Calu3 (cell line): ENCODE results near the gene TRIO. TPM values are rescaled to one million over a fixed set of nuclear protein-coding genes. Genes with fewer than 3 reads are reported as not detected.

Source experiments
- BruUV-seq: library from RNA; stranded (reverse); fragments of 400-500 nt; replicated peaks from 2 replicates; lab custom pipeline; 2021; lab: Mats Ljungman, UMichigan
- CTCF ChIA-PET: fragments of 300-600 bp; sonication (Branson Sonifier 250); formaldehyde crosslinking; loops from one replicate; lab custom pipeline; 2022; ENCODE audit warnings: antibody characterized with exemption; lab: Charles Lee
- DNase-seq: peaks from one replicate; pipeline ENCODE4 v3.0.0; 2022
- H3K27ac Mint-ChIP-seq: one replicate; pipeline ENCODE4 v1.8.0; 2022; ENCODE audit warnings: mixed read lengths; ENCODE audit not compliant: unreplicated experiment
- H3K27me3 Mint-ChIP-seq: one replicate; pipeline ENCODE4 v1.8.0; 2022; ENCODE audit warnings: mixed read lengths; ENCODE audit not compliant: unreplicated experiment
- H3K36me3 Mint-ChIP-seq: one replicate; pipeline ENCODE4 v1.8.0; 2022; ENCODE audit warnings: mild to moderate bottlenecking, moderate library complexity, mixed read lengths; ENCODE audit not compliant: insufficient read depth, unreplicated experiment
- H3K4me1 Mint-ChIP-seq: one replicate; pipeline ENCODE4 v1.8.0; 2022; ENCODE audit warnings: mild to moderate bottlenecking, low read depth, mixed read lengths; ENCODE audit not compliant: unreplicated experiment
- H3K4me3 Mint-ChIP-seq: one replicate; pipeline ENCODE4 v1.8.0; 2022; ENCODE audit warnings: mild to moderate bottlenecking, low read depth, moderate library complexity, mixed read lengths; ENCODE audit not compliant: unreplicated experiment
- H3K9me3 Mint-ChIP-seq: one replicate; pipeline ENCODE4 v1.8.0; 2022; ENCODE audit warnings: low read depth, mixed read lengths; ENCODE audit not compliant: unreplicated experiment
- CTCF ChIP-seq: fragments of 200-600 bp; IDR thresholded peaks from one replicate; pipeline ENCODE4 v1.8.0; 2022; ENCODE audit warnings: antibody characterized with exemption; ENCODE audit not compliant: unreplicated experiment
- intact Hi-C: fragments of 100-400 bp; cut with micrococcal nuclease; formaldehyde crosslinking; loops from one replicate; pipeline ENCODE4 v1.10.0; 2022; ENCODE audit not compliant: unreplicated experiment
- total RNA-seq: library from RNA; stranded (reverse); gene quantifications from 2 replicates; pipeline ENCODE4 v1.2.3, GENCODE V29; 2022

The TRIO gene
- total RNA-seq, 1 experiment from 2014 or later = 183 TPM

GRCh38 chr5:14263699-14264098 lies 120.6 kb downstream of the TRIO start:
- Mint-ChIP-seq H3K4me1 (peaks cover 63% of the 10 kb centered on the region), H3K27ac (no peak overlapping the region), H3K9me3 (no peaks in the 10 kb centered on the region), H3K4me3 (no peak overlapping the region), H3K36me3 (peaks cover 11% of the 10 kb centered on the region), H3K27me3 (no peaks in the 10 kb centered on the region)
- intact Hi-C loops = loop anchor here (2.0 kb wide), 1 partner anchor 117 kb away; no protein-coding TSS in a partner anchor
- no peak for DNase-seq
- CTCF ChIA-PET = interaction anchor here (0.6 kb wide), 1 partner anchor 203 kb away, joined by 3 read pairs; no protein-coding TSS in a partner anchor
- TF ChIP-seq CTCF = no peak
- no TSS peak for BruUV-seq

DNA sequence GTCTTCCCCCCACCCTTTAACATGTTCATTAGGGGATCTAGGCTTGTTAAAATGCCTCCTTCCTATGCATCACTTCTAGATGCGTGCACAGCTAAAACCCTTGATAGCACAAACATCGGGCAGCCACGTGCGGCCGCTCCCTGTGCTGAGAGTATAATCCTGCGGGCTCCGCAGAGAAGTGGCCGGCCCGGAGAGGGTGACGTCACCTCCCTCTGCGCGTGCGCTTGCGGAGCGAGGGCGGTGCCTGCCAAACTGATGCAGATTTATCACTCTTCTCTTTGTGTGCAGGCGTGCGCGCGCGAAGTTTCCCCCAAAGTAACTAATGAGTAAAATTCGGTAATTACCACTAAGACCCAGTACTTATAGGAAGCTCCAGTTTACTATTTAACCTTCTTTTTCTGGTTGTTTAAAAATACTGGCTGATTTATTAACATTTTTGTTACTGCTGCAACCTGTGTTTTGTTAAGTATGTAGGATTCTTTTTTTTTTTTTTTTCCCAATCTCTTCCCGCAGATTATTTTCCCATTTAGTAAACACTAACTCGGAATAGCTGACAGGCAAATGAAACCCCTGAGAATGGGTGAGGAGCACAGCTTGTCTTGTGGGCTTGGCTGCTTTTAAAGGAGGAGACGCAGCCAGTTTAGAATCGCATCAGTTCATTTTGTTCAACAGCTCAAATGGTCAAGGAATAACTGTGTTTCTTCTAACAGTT lies 121.6 kb downstream of the TRIO start:
- H3K9me3 Mint-ChIP-seq = no peaks in the 10 kb centered on the region
- BruUV-seq = TSS peak; percentile 66
- DNase-seq = peak; percentile 93

DNA sequence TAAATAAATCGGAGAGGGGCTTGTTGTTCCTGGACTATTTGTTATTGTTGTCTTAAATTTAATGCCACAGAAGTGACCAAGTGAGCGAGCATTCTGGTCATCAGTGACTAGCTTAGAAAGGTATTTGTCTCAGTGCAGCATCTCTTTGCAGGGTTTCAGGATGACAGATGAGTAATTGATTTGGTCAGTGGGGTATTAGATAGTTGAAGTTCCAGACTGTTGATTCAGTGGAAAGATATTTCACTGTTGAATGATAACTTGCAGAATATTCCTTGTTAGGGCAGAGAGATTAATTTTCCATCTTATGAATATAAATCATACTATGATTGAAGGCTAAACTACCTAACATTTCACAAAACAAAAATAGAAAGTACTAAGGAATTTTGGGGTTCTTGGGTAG lies 122.4 kb downstream of the TRIO start:
- Mint-ChIP-seq H3K27ac (peak overlapping the region; percentile 59), H3K27me3 (no peaks in the 10 kb centered on the region), H3K36me3 (peaks cover 12% of the 10 kb centered on the region), H3K4me3 (no peak overlapping the region), H3K4me1 (peaks cover 82% of the 10 kb centered on the region), H3K9me3 (no peaks in the 10 kb centered on the region)
- intact Hi-C loops = loop anchor here (2.0 to 5.0 kb wide), 2 partner anchors 53 to 119 kb away; no protein-coding TSS in a partner anchor
- TF ChIP-seq CTCF = no peak
- no TSS peak for BruUV-seq
- CTCF ChIA-PET = interaction anchor here (0.7 kb wide), 1 partner anchor 251 kb away, joined by 3 read pairs; no protein-coding TSS in a partner anchor
- no peak for DNase-seq

More for the DNA sequence above, 121.6 kb downstream of the TRIO start:
- Mint-ChIP-seq H3K27ac (no peak overlapping the region), H3K4me3 (peak overlapping the region; percentile 57), H3K27me3 (no peaks in the 10 kb centered on the region), H3K36me3 (peaks cover 12% of the 10 kb centered on the region), H3K4me1 (peaks cover 74% of the 10 kb centered on the region)
- intact Hi-C loops = loop anchor here (2.0 to 5.0 kb wide), 2 partner anchors 52 to 118 kb away; no protein-coding TSS in a partner anchor
- TF ChIP-seq CTCF = no peak
- CTCF ChIA-PET = interaction anchor here (0.7 kb wide), 1 partner anchor 250 kb away, joined by 3 read pairs; no protein-coding TSS in a partner anchor

GRCh38 chr5:14266171-14266570 lies 123.0 kb downstream of the TRIO start:
- CTCF ChIA-PET = no interaction called here
- H3K27ac Mint-ChIP-seq = peak overlapping the region; percentile 59
- H3K4me1 Mint-ChIP-seq = peaks cover 81% of the 10 kb centered on the region
- BruUV-seq = no TSS peak
- no peak for TF ChIP-seq CTCF
- H3K36me3 Mint-ChIP-seq = peaks cover 14% of the 10 kb centered on the region
- no peak for DNase-seq
- intact Hi-C loops = loop anchor here (5.0 kb wide), 1 partner anchor 54 kb away; no protein-coding TSS in a partner anchor
- no peak overlapping the region for H3K4me3 Mint-ChIP-seq
- H3K27me3 Mint-ChIP-seq = no peaks in the 10 kb centered on the region
- H3K9me3 Mint-ChIP-seq = no peaks in the 10 kb centered on the region
